T-cell (primary cell): ENCODE data around the gene CD274. TPM values are rescaled to one million over a fixed set of nuclear protein-coding genes. Genes with fewer than 3 reads are reported as not detected.
A peak's percentile ranks its signal among the peaks of the same experiment; 100 is the strongest.
"Not testable (repeated sequence)": the region's sequence is repeated elsewhere in the genome, so short reads cannot be mapped to it uniquely, and the experiment has no call there.

Experiments used
- ATAC-seq, 4 experiments: fragments of 200-7000 bp in 3 of 4; fragments of 150-1000 bp in 1 of 4; cut with Tn5 transposase; replicated peaks in 1 of 4; 1 replicate in 3 of 4; 2 replicates in 1 of 4; pipeline ENCODE4 v1.10.0; 2021; ENCODE audit warnings: moderate library complexity in 3 of 4, mild to moderate bottlenecking in 2 of 4, moderate number of reproducible peaks in 1 of 4
- CTCF ChIA-PET, 2 donors: fragments of 300-600 bp; sonication (Branson Sonifier 250); formaldehyde crosslinking; loops; one replicate each; lab custom pipeline; 2022; ENCODE audit warnings: antibody characterized with exemption in 2 of 2; lab: Charles Lee
- POLR2A ChIA-PET, 2 donors: fragments of 300-600 bp; sonication (Branson Sonifier 250); formaldehyde crosslinking; loops; one replicate each; lab custom pipeline; 2022; ENCODE audit warnings: antibody characterized with exemption in 2 of 2; lab: Charles Lee
- DNase-seq, 35 experiments: peaks; one replicate each; pipeline versions ENCODE4 v3.0.0 to v3.0.0-alpha.2; 2013 to 2023
- H3K27ac ChIP-seq: one replicate; pipeline ENCODE4 v1.5.1; 2013; ENCODE audit warnings: low read length
- H3K27me3 ChIP-seq, 2 experiments: replicated peaks in 1 of 2; 1 replicate in 1 of 2; 2 replicates in 1 of 2; pipeline versions ENCODE4 v1.6.1 to v1.7.0; 2013; ENCODE audit warnings: low read length in 1 of 2, mixed read lengths in 1 of 2; ENCODE audit not compliant: control insufficient read depth in 2 of 2, insufficient read depth in 2 of 2; ENCODE audit errors: extremely low read depth in 1 of 2
- H3K36me3 ChIP-seq, 2 donors: 1 replicate in 1 of 2; 2 replicates in 1 of 2; pipeline versions ENCODE4 v1.6.1 to v1.7.0; 2013; ENCODE audit warnings: low read length in 1 of 2; ENCODE audit not compliant: control insufficient read depth in 2 of 2, insufficient read depth in 1 of 2; ENCODE audit errors: extremely low read depth in 1 of 2
- H3K4me1 ChIP-seq, 2 experiments: 1 replicate in 1 of 2; 2 replicates in 1 of 2; pipeline versions ENCODE4 v1.6.1 to v1.7.0; 2013; ENCODE audit warnings: low read length in 2 of 2, mixed read lengths in 1 of 2; ENCODE audit not compliant: insufficient read depth in 2 of 2, control insufficient read depth in 1 of 2; ENCODE audit errors: extremely low read depth in 1 of 2
- H3K4me3 ChIP-seq, 2 donors: 1 replicate in 1 of 2; 2 replicates in 1 of 2; pipeline versions ENCODE4 v1.5.1 to v1.7.0; 2013; ENCODE audit warnings: mild to moderate bottlenecking in 2 of 2, low read length in 1 of 2, moderate library complexity in 1 of 2; ENCODE audit not compliant: control insufficient read depth in 1 of 2; ENCODE audit errors: extremely low read depth in 1 of 2
- H3K9me3 ChIP-seq: 2 replicates; pipeline ENCODE4 v1.7.0; 2013
- H3K27ac Mint-ChIP-seq, 2 donors: one replicate each; pipeline ENCODE4 v1.8.0; 2020 to 2021; ENCODE audit warnings: mild to moderate bottlenecking in 2 of 2, mixed read lengths in 2 of 2
- H3K27me3 Mint-ChIP-seq, 2 donors: one replicate each; pipeline ENCODE4 v1.8.0; 2021 to 2022; ENCODE audit warnings: mixed read lengths in 2 of 2
- H3K36me3 Mint-ChIP-seq: one replicate; pipeline ENCODE4 v1.8.0; 2021; ENCODE audit warnings: mixed read lengths
- H3K4me1 Mint-ChIP-seq, 3 donors: one replicate each; pipeline ENCODE4 v1.8.0; 2020 to 2022; ENCODE audit warnings: mixed read lengths in 3 of 3, mild to moderate bottlenecking in 1 of 3
- H3K4me3 Mint-ChIP-seq, 3 donors: one replicate each; pipeline ENCODE4 v1.8.0; 2020 to 2022; ENCODE audit warnings: mild to moderate bottlenecking in 3 of 3, mixed read lengths in 3 of 3, moderate library complexity in 3 of 3
- H3K9me3 Mint-ChIP-seq, 3 donors: one replicate each; pipeline ENCODE4 v1.8.0; 2020 to 2022; ENCODE audit warnings: mixed read lengths in 3 of 3
- WGBS: methylation state at CpG from one replicate; pipeline ENCODE4 v1.1.5; 2013; ENCODE audit warnings: missing lambda C conversion rate; ENCODE audit not compliant: insufficient coverage; 5-methylcytosine and 5-hydroxymethylcytosine counted together
- total RNA-seq, 35 experiments: library from RNA in 6 of 35; stranded (reverse) in 6 of 35; fragments of 120-200 nt in 1 of 35; gene quantifications; one replicate each; pipeline versions ENCODE4 v1.2.1 to v1.2.4 and lab custom pipeline; 2013 to 2026

Gene CD274
- total RNA-seq, 5 donors from 2014 or later (not counting 1 experiment from before 2014, with no cell fraction given) = 6.6 to 11.4 (median 7.2) TPM

GRCh38 chr9:5466766-5467165 lies 16.4 kb downstream of the CD274 start:
- Histone ChIP-seq H3K27me3 (no peaks in the 10 kb centered on the region), H3K9me3 (no peaks in the 10 kb centered on the region), H3K4me3 (no peak overlapping the region), H3K4me1 (no peaks in the 10 kb centered on the region), H3K36me3 (peaks cover 0 to 45% of the 10 kb centered on the region in 2 donors), H3K27ac (no peak overlapping the region)
- CTCF ChIA-PET = interaction anchor here in 1 of 2 donors (0.5 kb wide), 1 partner anchor 1951 kb away, joined by 4 read pairs; no protein-coding TSS in a partner anchor
- H3K4me3 Mint-ChIP-seq = no peak overlapping the region
- H3K4me1 Mint-ChIP-seq = peaks cover 0 to 2% (median 0%) of the 10 kb centered on the region in 3 donors
- H3K9me3 Mint-ChIP-seq = no peaks in the 10 kb centered on the region
- H3K27me3 Mint-ChIP-seq = no peaks in the 10 kb centered on the region
- DNase-seq (no peak), ATAC-seq (no peak)
- no CpG with 5 or more reads among the region's 2 CpGs for WGBS
- POLR2A ChIA-PET = interaction anchor here in 1 of 2 donors (0.6 kb wide), 1 partner anchor 138 kb away, joined by 5 read pairs; no protein-coding TSS in a partner anchor
- peaks cover 57% of the 10 kb centered on the region for H3K36me3 Mint-ChIP-seq
- peak overlapping the region in 1 of 2 donors; percentile 49 for H3K27ac Mint-ChIP-seq

GRCh38 chr9:5468850-5469249 lies 18.5 kb downstream of the CD274 start:
- ChIA-PET CTCF (no interaction called here), POLR2A (no interaction called here)
- Histone ChIP-seq H3K27me3 (no peaks in the 10 kb centered on the region), H3K27ac (no peak overlapping the region), H3K4me1 (no peaks in the 10 kb centered on the region), H3K36me3 (peaks cover 0 to 32% of the 10 kb centered on the region in 2 donors), H3K9me3 (no peaks in the 10 kb centered on the region), H3K4me3 (no peak overlapping the region)
- H3K27ac Mint-ChIP-seq = no peak overlapping the region
- WGBS = no CpG with 5 or more reads among the region's 5 CpGs
- peaks cover 44% of the 10 kb centered on the region for H3K36me3 Mint-ChIP-seq
- H3K9me3 Mint-ChIP-seq = no peaks in the 10 kb centered on the region
- H3K4me1 Mint-ChIP-seq = peaks cover 0 to 2% (median 0%) of the 10 kb centered on the region in 3 donors
- H3K27me3 Mint-ChIP-seq = no peaks in the 10 kb centered on the region
- ATAC-seq = no peak
- H3K4me3 Mint-ChIP-seq = no peak overlapping the region
- no peak for DNase-seq

- no peaks in the 10 kb centered on the region for H3K27me3 ChIP-seq
- no peak overlapping the region for H3K4me3 ChIP-seq
- Mint-ChIP-seq H3K36me3 (peaks cover 36% of the 10 kb centered on the region), H3K9me3 (no peaks in the 10 kb centered on the region), H3K4me3 (no peak overlapping the region), H3K27me3 (no peaks in the 10 kb centered on the region), H3K4me1 (peaks cover 0 to 4% (median 0%) of the 10 kb centered on the region in 3 donors), H3K27ac (peak overlapping the region in 1 of 2 donors; percentile 2)
- no peaks in the 10 kb centered on the region for H3K4me1 ChIP-seq
- POLR2A ChIA-PET = no interaction called here
- H3K27ac ChIP-seq = no peak overlapping the region
- WGBS = no CpG with 5 or more reads among the region's 1 CpG
- DNase-seq = no peak
- no peak for ATAC-seq
- CTCF ChIA-PET = interaction anchor here in 1 of 2 donors (0.8 kb wide), 1 partner anchor 20 kb away, joined by 3 read pairs; the partner anchor contains the start of gene CD274
- H3K9me3 ChIP-seq = no peaks in the 10 kb centered on the region
- peaks cover 0 to 23% of the 10 kb centered on the region in 2 donors for H3K36me3 ChIP-seq
These were observed 19.8 kb downstream of the CD274 start for GRCh38 chr9:5470122-5470521.

GRCh38 chr9:5470816-5471215 lies 20.5 kb downstream of the CD274 start:
- ChIA-PET CTCF (no interaction called here), POLR2A (no interaction called here)
- no peak overlapping the region for H3K4me3 ChIP-seq
- ATAC-seq = no peak
- Mint-ChIP-seq H3K4me3 (no peak overlapping the region), H3K9me3 (no peaks in the 10 kb centered on the region), H3K27me3 (no peaks in the 10 kb centered on the region), H3K36me3 (peaks cover 29% of the 10 kb centered on the region), H3K4me1 (peaks cover 0 to 4% (median 0%) of the 10 kb centered on the region in 3 donors), H3K27ac (no peak overlapping the region)
- no peak for DNase-seq
- no peaks in the 10 kb centered on the region for H3K27me3 ChIP-seq
- H3K36me3 ChIP-seq = peaks cover 0 to 17% of the 10 kb centered on the region in 2 donors
- no CpG with 5 or more reads among the region's 3 CpGs for WGBS
- H3K27ac ChIP-seq = no peak overlapping the region
- H3K9me3 ChIP-seq = no peaks in the 10 kb centered on the region
- H3K4me1 ChIP-seq = no peaks in the 10 kb centered on the region

- ATAC-seq, CTCF ChIA-PET: not testable (repeated sequence)
These were observed 25.3 kb downstream of the CD274 start for GRCh38 chr9:5475611-5476010.

GRCh38 chr9:5478206-5478605 lies 27.9 kb downstream of the CD274 start:
- Histone ChIP-seq H3K36me3 (no peaks in the 10 kb centered on the region), H3K27me3 (no peaks in the 10 kb centered on the region), H3K9me3 (no peaks in the 10 kb centered on the region), H3K4me3 (no peak overlapping the region), H3K4me1 (no peaks in the 10 kb centered on the region), H3K27ac (no peak overlapping the region)
- H3K27ac Mint-ChIP-seq = no peak overlapping the region
- H3K9me3 Mint-ChIP-seq = peaks cover 0 to 3% (median 0%) of the 10 kb centered on the region in 3 donors
- DNase-seq (no peak), ATAC-seq (no peak)
- WGBS = no CpG with 5 or more reads among the region's 2 CpGs
- POLR2A ChIA-PET = no interaction called here
- H3K4me3 Mint-ChIP-seq = no peak overlapping the region
- H3K27me3 Mint-ChIP-seq = peaks cover 0 to 2% of the 10 kb centered on the region in 2 donors
- peaks cover 0 to 2% (median 0%) of the 10 kb centered on the region in 3 donors for H3K4me1 Mint-ChIP-seq
- CTCF ChIA-PET = no interaction called here
- no peaks in the 10 kb centered on the region for H3K36me3 Mint-ChIP-seq

More at GRCh38 chr9:5475611-5476010, 25.3 kb downstream of the CD274 start:
- H3K27me3 ChIP-seq, H3K4me1 Mint-ChIP-seq, POLR2A ChIA-PET, H3K27ac ChIP-seq, H3K27ac Mint-ChIP-seq, H3K9me3 ChIP-seq, H3K36me3 ChIP-seq, H3K36me3 Mint-ChIP-seq, H3K9me3 Mint-ChIP-seq, DNase-seq, H3K4me3 ChIP-seq, H3K4me1 ChIP-seq, H3K27me3 Mint-ChIP-seq, H3K4me3 Mint-ChIP-seq: not testable (repeated sequence)
- no CpG with 5 or more reads among the region's 2 CpGs for WGBS
